Adipocyte (in vitro differentiated cells): ENCODE results near the gene TTYH3.

Experiments used
- DNase-seq: peaks from one replicate; pipeline ENCODE4 v3.0.0-alpha.2; 2015; ENCODE audit warnings: low read depth
- H3K27me3 ChIP-seq: replicated peaks from 2 replicates; pipeline ENCODE4 v1.7.0; 2013; ENCODE audit warnings: mild to moderate bottlenecking, low read length, moderate library complexity; ENCODE audit not compliant: control insufficient read depth, insufficient read depth
- H3K36me3 ChIP-seq: 2 replicates; pipeline ENCODE4 v1.7.0; 2013; ENCODE audit warnings: low read length, mild to moderate bottlenecking, moderate library complexity; ENCODE audit not compliant: control insufficient read depth, insufficient read depth, severe bottlenecking
- H3K4me1 ChIP-seq: 2 replicates; pipeline ENCODE4 v1.7.0; 2013; ENCODE audit warnings: mild to moderate bottlenecking, low read length, moderate library complexity; ENCODE audit not compliant: control insufficient read depth, insufficient read depth
- H3K4me3 ChIP-seq: 2 replicates; pipeline ENCODE4 v1.7.0; 2013; ENCODE audit warnings: mild to moderate bottlenecking, low read length, moderate library complexity
- H3K9ac ChIP-seq: 2 replicates; pipeline ENCODE4 v1.7.0; 2013; ENCODE audit warnings: mild to moderate bottlenecking, low read length, moderate library complexity
- H3K9me3 ChIP-seq: 2 replicates; pipeline ENCODE4 v1.7.0; 2013; ENCODE audit warnings: mild to moderate bottlenecking, low read length, moderate library complexity; ENCODE audit not compliant: control insufficient read depth

TTYH3 gene

DNA sequence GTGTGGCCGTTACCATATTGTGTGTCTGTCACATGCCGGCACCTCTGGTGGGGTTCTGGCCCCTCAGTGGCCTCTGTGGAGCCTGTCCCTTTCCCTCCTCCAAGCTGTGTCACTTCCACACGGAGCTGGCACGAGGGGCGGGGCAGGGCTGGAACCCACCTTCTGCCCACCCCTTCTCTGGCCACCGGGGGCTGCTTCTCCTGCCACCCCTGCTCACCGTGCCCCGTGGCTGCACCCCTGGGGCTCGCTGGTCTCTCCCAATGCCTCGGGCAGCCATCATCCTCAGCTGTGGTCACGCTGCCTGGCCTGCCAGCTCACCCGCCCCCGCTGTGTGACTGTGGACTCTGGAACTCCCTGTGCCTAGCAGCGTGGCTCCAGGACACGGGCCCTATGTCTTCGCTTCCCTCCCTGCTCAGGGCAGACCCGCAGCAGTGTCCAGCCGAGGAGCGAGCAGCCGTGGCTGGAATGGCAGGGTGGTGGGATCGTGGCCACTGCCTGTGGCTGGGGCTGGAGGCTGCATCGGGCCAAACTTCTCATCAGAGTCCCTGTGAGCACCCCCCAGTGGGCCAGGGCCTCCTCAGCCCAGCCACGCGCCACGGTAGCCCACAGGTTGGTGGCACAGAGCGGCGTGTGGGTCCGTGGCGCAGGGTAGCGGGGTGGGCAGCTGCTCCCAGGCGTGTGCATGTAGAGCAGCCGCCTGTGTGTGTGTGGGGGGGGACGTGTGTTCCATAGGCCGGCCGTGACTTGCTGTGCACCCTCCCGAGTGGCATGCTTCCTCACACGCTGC is 8.1 kb downstream of the TTYH3 start:
- Histone ChIP-seq H3K27me3 (no peaks in the 10 kb centered on the region), H3K9ac (no peak overlapping the region), H3K9me3 (no peaks in the 10 kb centered on the region), H3K4me3 (no peak overlapping the region), H3K4me1 (peaks cover 48% of the 10 kb centered on the region), H3K36me3 (no peaks in the 10 kb centered on the region)
- no peak for DNase-seq

GRCh38 chr7:2640482-2640830 is 8.7 kb downstream of the TTYH3 start:
- no peak for DNase-seq

DNA sequence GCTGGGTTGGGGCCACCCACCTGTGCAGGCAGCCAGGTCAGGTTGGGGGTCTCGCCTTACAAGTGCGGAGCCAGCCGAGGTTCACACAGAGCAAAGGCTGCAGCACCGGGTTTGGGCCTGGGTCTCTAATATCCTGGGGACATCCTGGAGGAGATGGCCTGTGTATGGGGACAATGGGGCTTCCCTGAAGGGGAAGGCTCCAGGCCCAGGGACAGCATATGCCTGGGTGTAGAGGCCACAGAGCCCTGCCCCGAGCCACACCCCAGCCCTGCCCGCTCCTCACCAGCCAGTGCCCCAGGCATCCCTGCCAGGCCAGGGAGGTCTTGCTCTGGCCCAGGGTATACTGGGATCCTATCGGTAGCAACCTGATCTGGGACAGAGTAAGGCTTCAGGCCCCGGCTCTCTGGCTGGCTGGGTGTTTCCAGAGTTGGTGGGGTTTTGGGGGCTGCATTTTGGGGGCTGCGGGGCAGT is 9.1 kb downstream of the TTYH3 start:
- H3K9ac ChIP-seq, result peak overlapping the region; percentile 66
- no peak for DNase-seq
- H3K27me3 ChIP-seq, result no peaks in the 10 kb centered on the region
- H3K36me3 ChIP-seq, result no peaks in the 10 kb centered on the region
- no peak overlapping the region for H3K4me3 ChIP-seq
- peaks cover 43% of the 10 kb centered on the region for H3K4me1 ChIP-seq
- H3K9me3 ChIP-seq, result no peaks in the 10 kb centered on the region

More at GRCh38 chr7:2640482-2640830, 8.7 kb downstream of the TTYH3 start:
- no peaks in the 10 kb centered on the region for H3K27me3 ChIP-seq
- peaks cover 44% of the 10 kb centered on the region for H3K4me1 ChIP-seq
- no peak overlapping the region for H3K4me3 ChIP-seq
- no peaks in the 10 kb centered on the region for H3K9me3 ChIP-seq
- peak overlapping the region; percentile 66 for H3K9ac ChIP-seq
- no peaks in the 10 kb centered on the region for H3K36me3 ChIP-seq

DNA sequence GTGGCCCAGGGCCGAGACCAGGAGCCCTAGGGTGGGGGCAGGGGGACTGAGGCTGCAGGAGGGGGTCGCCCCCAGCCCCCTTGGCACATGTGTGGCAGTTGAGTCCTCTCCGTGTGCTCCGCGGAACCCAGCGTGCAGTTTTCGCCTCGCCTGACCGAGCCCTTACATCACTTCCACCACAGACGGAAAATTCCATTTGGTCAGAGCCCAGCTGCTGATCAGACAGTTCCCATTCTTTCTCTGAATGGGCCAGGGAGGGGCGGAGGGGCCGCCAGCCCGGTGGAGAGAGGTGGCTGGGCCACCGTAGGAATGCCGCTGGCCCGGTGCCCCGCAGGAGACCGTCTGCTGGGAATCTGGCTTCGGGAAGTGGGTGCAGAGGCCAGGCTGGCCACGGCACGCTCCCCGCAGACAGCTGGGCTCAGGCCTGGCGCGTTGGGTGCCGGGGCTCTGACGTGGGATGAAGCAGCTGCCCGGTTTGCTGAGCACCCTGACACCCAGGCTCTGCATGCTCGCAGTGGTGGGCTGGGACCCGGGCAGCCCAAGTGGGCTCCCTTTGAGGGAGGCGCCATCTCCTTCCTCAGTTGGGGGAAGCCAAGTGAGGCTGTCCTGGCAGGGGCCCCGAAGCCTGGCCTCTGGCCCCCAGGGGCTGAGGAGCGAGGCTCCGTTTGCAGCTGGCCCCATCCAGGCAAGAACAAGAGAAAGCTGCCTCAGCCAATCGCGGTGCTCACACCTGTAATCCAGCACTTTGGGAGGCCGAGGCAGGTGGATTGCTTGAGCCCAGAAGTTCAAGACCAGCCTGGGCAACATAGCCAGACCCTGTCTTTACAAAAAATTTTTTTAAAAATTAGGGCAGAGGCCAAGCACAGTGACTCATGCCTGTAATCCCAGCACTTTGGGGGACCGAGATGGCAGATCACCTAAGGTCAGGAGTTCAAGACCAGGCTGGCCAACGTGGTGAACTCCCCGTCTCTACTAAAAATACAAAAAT is 9.9 kb downstream of the TTYH3 start:
- H3K36me3 ChIP-seq, result no peaks in the 10 kb centered on the region
- H3K4me3 ChIP-seq, result peak overlapping the region; percentile 61
- no peaks in the 10 kb centered on the region for H3K27me3 ChIP-seq
- peaks cover 39% of the 10 kb centered on the region for H3K4me1 ChIP-seq
- peak; percentile 98 for DNase-seq
- H3K9me3 ChIP-seq, result no peaks in the 10 kb centered on the region
- peak overlapping the region; percentile 66 for H3K9ac ChIP-seq

- Histone ChIP-seq H3K4me1 (peaks cover 25% of the 10 kb centered on the region), H3K27me3 (no peaks in the 10 kb centered on the region), H3K36me3 (peaks cover 12% of the 10 kb centered on the region), H3K9ac (no peak overlapping the region), H3K4me3 (no peak overlapping the region), H3K9me3 (no peaks in the 10 kb centered on the region)
- no peak for DNase-seq
Observed at GRCh38 chr7:2643386-2644219, 11.8 kb downstream of the TTYH3 start.

- no peak overlapping the region for H3K4me3 ChIP-seq
- H3K9me3 ChIP-seq, result no peaks in the 10 kb centered on the region
- peaks cover 19% of the 10 kb centered on the region for H3K4me1 ChIP-seq
- H3K27me3 ChIP-seq, result no peaks in the 10 kb centered on the region
- peaks cover 12% of the 10 kb centered on the region for H3K36me3 ChIP-seq
- no peak for DNase-seq
- no peak overlapping the region for H3K9ac ChIP-seq
Observed at GRCh38 chr7:2644220-2644561, 12.4 kb downstream of the TTYH3 start.

DNA sequence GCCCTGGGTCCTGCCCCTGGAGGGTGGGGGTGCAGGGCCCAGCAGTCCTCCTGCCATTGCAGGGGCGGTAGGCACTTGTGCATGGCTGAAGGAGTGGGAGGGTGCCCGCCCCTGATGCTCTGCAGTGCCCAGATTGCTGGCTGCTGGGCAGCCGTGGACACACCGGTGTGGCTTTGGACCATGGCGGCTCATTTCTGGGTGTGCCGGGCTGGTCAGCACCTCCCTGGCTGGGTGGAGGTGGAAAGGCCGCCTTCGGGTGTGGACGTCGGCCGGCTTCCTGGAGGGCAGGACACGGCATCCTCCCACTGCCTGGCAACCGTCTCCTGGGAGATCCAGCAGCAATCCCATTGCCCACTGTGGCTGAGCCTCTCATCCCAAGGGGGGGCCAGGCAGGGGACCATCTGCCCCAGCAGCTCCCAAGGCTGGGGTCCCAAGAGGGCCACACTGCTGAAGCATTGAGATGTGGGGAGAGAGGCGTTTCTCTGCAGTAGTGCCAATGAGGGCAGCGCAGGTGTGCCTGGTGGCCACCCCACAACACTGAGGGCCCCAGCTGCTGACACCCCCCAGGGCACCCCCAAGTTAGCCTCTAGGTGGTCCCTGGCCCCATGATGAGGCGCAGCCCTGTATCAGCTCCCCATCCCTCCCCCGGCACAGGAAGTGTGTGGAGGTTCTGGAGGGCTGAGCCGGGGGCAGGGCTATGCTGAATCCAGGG is 12.9 kb downstream of the TTYH3 start:
- Histone ChIP-seq H3K4me3 (no peak overlapping the region), H3K27me3 (no peaks in the 10 kb centered on the region), H3K36me3 (peaks cover 16% of the 10 kb centered on the region), H3K4me1 (peaks cover 19% of the 10 kb centered on the region), H3K9ac (no peak overlapping the region), H3K9me3 (no peaks in the 10 kb centered on the region)
- no peak for DNase-seq

GRCh38 chr7:2645274-2645868 is 13.6 kb downstream of the TTYH3 start:
- Histone ChIP-seq H3K4me1 (peaks cover 19% of the 10 kb centered on the region), H3K27me3 (no peaks in the 10 kb centered on the region), H3K36me3 (peaks cover 20% of the 10 kb centered on the region), H3K9me3 (no peaks in the 10 kb centered on the region), H3K9ac (no peak overlapping the region), H3K4me3 (no peak overlapping the region)
- DNase-seq, result no peak

GRCh38 chr7:2646336-2646679 is 14.5 kb downstream of the TTYH3 start:
- H3K4me1 ChIP-seq, result peaks cover 10% of the 10 kb centered on the region
- no peak overlapping the region for H3K4me3 ChIP-seq
- H3K9me3 ChIP-seq, result no peaks in the 10 kb centered on the region
- H3K36me3 ChIP-seq, result peaks cover 20% of the 10 kb centered on the region
- no peak overlapping the region for H3K9ac ChIP-seq
- no peak for DNase-seq
- H3K27me3 ChIP-seq, result no peaks in the 10 kb centered on the region
